ENCODE results near the gene SLC25A21.
"Not testable (repeated sequence)": the region's sequence is repeated elsewhere in the genome, so short reads cannot be mapped to it uniquely, and the experiment has no call there.

SLC25A21 gene

GRCh38 chr14:36996133-36996856 lies 176.1 kb downstream of the SLC25A21 start:
- H3K4me3 ChIP-seq (ENCODE audit: low read depth, low read length): no peak overlapping the region

GRCh38 chr14:36989806-36990205 lies 182.6 kb downstream of the SLC25A21 start:
- no peak overlapping the region for H3K4me3 ChIP-seq (ENCODE audit: low read depth, low read length)

GRCh38 chr14:36988989-36989388 lies 183.4 kb downstream of the SLC25A21 start:
- H3K4me3 ChIP-seq (ENCODE audit: low read depth, low read length): no peak overlapping the region

- H3K4me3 ChIP-seq (ENCODE audit: low read depth, low read length): no peak overlapping the region
These were observed 183.8 kb downstream of the SLC25A21 start for GRCh38 chr14:36988568-36988967.

- no peak overlapping the region for H3K4me3 ChIP-seq (ENCODE audit: low read depth, low read length)
These were observed 186.0 kb downstream of the SLC25A21 start for GRCh38 chr14:36986407-36986806.

GRCh38 chr14:36981832-36982529 lies 190.4 kb downstream of the SLC25A21 start:
- H3K4me3 ChIP-seq (ENCODE audit: low read depth, low read length): no peak overlapping the region

- H3K4me3 ChIP-seq (ENCODE audit: low read depth, low read length): not testable (repeated sequence)
These were observed 192.0 kb downstream of the SLC25A21 start for GRCh38 chr14:36980413-36980812.

GRCh38 chr14:36979863-36980262 lies 192.5 kb downstream of the SLC25A21 start:
- H3K4me3 ChIP-seq (ENCODE audit: low read depth, low read length): no peak overlapping the region

- H3K4me3 ChIP-seq (ENCODE audit: low read depth, low read length): no peak overlapping the region
These were observed 195.8 kb downstream of the SLC25A21 start for GRCh38 chr14:36976571-36977023.

- H3K4me3 ChIP-seq (ENCODE audit: low read depth, low read length): no peak overlapping the region
These were observed 196.6 kb downstream of the SLC25A21 start for GRCh38 chr14:36975834-36976233.

- no peak overlapping the region for H3K4me3 ChIP-seq (ENCODE audit: low read depth, low read length)
These were observed 197.4 kb downstream of the SLC25A21 start for GRCh38 chr14:36974985-36975384.

GRCh38 chr14:36973806-36974442 lies 198.5 kb downstream of the SLC25A21 start:
- H3K4me3 ChIP-seq (ENCODE audit: low read depth, low read length): no peak overlapping the region

GRCh38 chr14:36971263-36971855 lies 201.0 kb downstream of the SLC25A21 start:
- no peak overlapping the region for H3K4me3 ChIP-seq (ENCODE audit: low read depth, low read length)

GRCh38 chr14:36967892-36968555 lies 204.4 kb downstream of the SLC25A21 start:
- H3K4me3 ChIP-seq (ENCODE audit: low read depth, low read length): no peak overlapping the region

GRCh38 chr14:36955967-36956366 lies 216.4 kb downstream of the SLC25A21 start:
- no peak overlapping the region for H3K4me3 ChIP-seq (ENCODE audit: low read depth, low read length)

GRCh38 chr14:36955376-36955775 lies 217.0 kb downstream of the SLC25A21 start:
- H3K4me3 ChIP-seq (ENCODE audit: low read depth, low read length): no peak overlapping the region

GRCh38 chr14:36952689-36953088 lies 219.7 kb downstream of the SLC25A21 start:
- H3K4me3 ChIP-seq (ENCODE audit: low read depth, low read length): no peak overlapping the region

GRCh38 chr14:36951380-36951911 lies 221.0 kb downstream of the SLC25A21 start:
- no peak overlapping the region for H3K4me3 ChIP-seq (ENCODE audit: low read depth, low read length)

GRCh38 chr14:36950812-36951211 lies 221.6 kb downstream of the SLC25A21 start:
- no peak overlapping the region for H3K4me3 ChIP-seq (ENCODE audit: low read depth, low read length)

GRCh38 chr14:36949371-36949770 lies 223.0 kb downstream of the SLC25A21 start:
- H3K4me3 ChIP-seq (ENCODE audit: low read depth, low read length): no peak overlapping the region

All from iPS-11a (cell line).